OCI-LY3 (cell line): Measurements from ENCODE around the gene CAP1.

ENCODE experiments used
- H2AFZ ChIP-seq: fragments of 200-600, 300-600 bp; shearing (Covaris generic); 2 replicates; pipeline ENCODE4 v1.6.0; 2014; ENCODE audit warnings: antibody characterized with exemption, low read depth, low read length
- H3K27ac ChIP-seq: fragments of 200-600, 300-600 bp; sonication (generic); 2 replicates; pipeline ENCODE4 v1.5.1; 2014; ENCODE audit warnings: mild to moderate bottlenecking, low read length, moderate library complexity, mixed read lengths
- H3K27me3 ChIP-seq: fragments of 200-600, 300-600 bp; sonication (generic); 2 replicates; pipeline ENCODE4 v1.6.1; 2014; ENCODE audit warnings: low read depth, low read length, mixed read lengths
- H3K36me3 ChIP-seq: fragments of 200-600, 300-600 bp; sonication (generic); replicated peaks from 2 replicates; pipeline ENCODE3; 2014; ENCODE audit warnings: low read depth, low read length, mixed read lengths
- H3K4me1 ChIP-seq: fragments of 300-600, 200-600 bp; sonication (generic); 2 replicates; pipeline ENCODE4 v1.6.1; 2014; ENCODE audit warnings: low read length, mixed read lengths
- H3K4me2 ChIP-seq: fragments of 200-600, 300-600 bp; sonication (generic); 2 replicates; pipeline ENCODE4 v1.6.1; 2014; ENCODE audit warnings: low read length, mixed read lengths
- H3K4me3 ChIP-seq: fragments of 300-600, 200-600 bp; sonication (generic); 2 replicates; pipeline ENCODE4 v1.5.1; 2014; ENCODE audit warnings: antibody characterized with exemption, mild to moderate bottlenecking, low read length, moderate library complexity
- H3K79me2 ChIP-seq: fragments of 300-600, 200-600 bp; shearing (Covaris generic); 2 replicates; pipeline ENCODE4 v1.6.1; 2014; ENCODE audit warnings: mild to moderate bottlenecking, low read length, mixed read lengths
- H3K9ac ChIP-seq: fragments of 300-600, 200-600 bp; shearing (Covaris generic); 2 replicates; pipeline ENCODE4 v1.6.0; 2014; ENCODE audit warnings: mild to moderate bottlenecking, low read length, moderate library complexity
- H3K9me3 ChIP-seq: fragments of 200-600, 300-600 bp; shearing (Covaris generic); 2 replicates; pipeline ENCODE4 v1.6.1; 2014; ENCODE audit warnings: low read length, mixed read lengths; ENCODE audit not compliant: insufficient read depth
- H4K20me1 ChIP-seq: fragments of 200-600, 300-600 bp; sonication (generic); 2 replicates; pipeline ENCODE4 v1.6.1; 2016; ENCODE audit warnings: low read length, mixed read lengths; ENCODE audit not compliant: insufficient read depth
- EZH2phosphoT487 ChIP-seq: fragments of 200-600 bp; shearing (Covaris generic); IDR thresholded peaks from 2 replicates; pipeline ENCODE4 v1.6.1; 2018; ENCODE audit warnings: antibody characterized with exemption, mixed run types, low read depth
- TF ChIP-seq, protein P1 (sequence below): fragments of 200-600, 300-600 bp; sonication (generic); IDR thresholded peaks from 2 replicates; pipeline ENCODE4 v1.5.1; 2014; ENCODE audit warnings: antibody characterized with exemption, low read length, low read depth

CAP1 gene

DNA sequence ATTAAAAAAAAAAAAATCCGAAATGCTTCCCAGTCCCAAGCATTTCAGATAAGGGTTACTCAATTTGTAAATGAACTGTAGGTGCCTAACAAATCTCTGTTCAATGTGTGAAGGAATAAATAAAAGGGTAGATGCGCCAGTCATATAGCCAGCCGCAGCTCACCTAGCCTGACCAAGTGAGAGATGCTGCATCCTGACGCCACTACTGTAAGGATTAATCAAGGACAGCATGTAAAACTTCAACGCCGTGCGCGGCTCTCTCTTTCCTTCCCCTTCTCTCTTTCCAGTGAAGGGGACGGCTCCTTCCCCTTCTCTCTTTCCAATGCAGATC lies 56.1 kb downstream of the CAP1 start:
- H3K27me3 ChIP-seq, result no peaks in the 10 kb centered on the region
- H2AFZ ChIP-seq, result peak overlapping the region; percentile 96
- H4K20me1 ChIP-seq, result no peaks in the 10 kb centered on the region
- H3K9ac ChIP-seq, result peak overlapping the region; percentile 65
- no peak overlapping the region for H3K27ac ChIP-seq
- H3K4me3 ChIP-seq, result peak overlapping the region; percentile 92
- no peak for TF ChIP-seq EZH2phosphoT487
- TF ChIP-seq, protein P1, sequence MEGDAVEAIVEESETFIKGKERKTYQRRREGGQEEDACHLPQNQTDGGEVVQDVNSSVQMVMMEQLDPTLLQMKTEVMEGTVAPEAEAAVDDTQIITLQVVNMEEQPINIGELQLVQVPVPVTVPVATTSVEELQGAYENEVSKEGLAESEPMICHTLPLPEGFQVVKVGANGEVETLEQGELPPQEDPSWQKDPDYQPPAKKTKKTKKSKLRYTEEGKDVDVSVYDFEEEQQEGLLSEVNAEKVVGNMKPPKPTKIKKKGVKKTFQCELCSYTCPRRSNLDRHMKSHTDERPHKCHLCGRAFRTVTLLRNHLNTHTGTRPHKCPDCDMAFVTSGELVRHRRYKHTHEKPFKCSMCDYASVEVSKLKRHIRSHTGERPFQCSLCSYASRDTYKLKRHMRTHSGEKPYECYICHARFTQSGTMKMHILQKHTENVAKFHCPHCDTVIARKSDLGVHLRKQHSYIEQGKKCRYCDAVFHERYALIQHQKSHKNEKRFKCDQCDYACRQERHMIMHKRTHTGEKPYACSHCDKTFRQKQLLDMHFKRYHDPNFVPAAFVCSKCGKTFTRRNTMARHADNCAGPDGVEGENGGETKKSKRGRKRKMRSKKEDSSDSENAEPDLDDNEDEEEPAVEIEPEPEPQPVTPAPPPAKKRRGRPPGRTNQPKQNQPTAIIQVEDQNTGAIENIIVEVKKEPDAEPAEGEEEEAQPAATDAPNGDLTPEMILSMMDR, result no peak
- H3K79me2 ChIP-seq, result peaks cover 19% of the 10 kb centered on the region
- H3K36me3 ChIP-seq, result peaks cover 5% of the 10 kb centered on the region
- H3K4me1 ChIP-seq, result peaks cover 12% of the 10 kb centered on the region
- peak overlapping the region; percentile 100 for H3K4me2 ChIP-seq
- H3K9me3 ChIP-seq, result no peaks in the 10 kb centered on the region

DNA sequence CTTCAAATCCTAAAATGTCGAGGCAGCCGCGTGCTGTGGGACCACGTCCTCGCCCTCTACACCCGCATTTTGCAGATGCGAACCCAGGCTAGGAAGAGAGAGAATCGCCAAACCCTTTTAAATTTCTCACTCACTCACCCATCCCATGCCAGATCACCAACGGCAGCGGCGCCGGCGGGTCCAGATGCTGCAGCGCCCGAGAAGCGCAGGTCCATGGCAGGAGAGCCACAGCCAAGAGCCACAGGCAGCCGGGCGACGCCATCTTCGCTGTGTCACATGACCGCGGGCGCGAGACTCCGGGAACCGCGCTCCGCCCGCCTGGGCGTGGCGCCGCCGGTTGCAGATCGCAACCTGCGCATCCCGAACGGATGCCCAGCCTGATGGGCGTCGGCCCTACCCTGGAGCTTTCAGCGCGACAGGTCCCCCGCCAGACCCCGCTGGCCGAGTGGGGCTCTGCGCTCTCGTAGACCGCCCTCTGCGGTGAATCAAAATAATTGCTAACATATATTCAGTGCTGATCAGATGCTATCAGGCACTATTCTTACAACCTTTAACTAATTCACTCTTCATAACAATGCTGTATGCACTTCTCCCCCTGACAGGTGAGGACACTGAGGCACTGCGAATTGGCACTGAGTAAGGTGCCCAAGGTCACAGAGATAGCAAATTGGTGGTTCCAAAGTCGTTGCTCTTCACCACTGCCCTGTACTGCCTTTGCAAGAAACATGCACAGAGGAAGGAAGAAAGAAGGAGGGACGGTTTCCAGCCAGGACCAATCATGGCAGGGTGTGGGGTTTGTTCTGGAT lies 56.7 kb downstream of the CAP1 start, which contains the start of gene PPT1:
PPT1 (minus strand) TSS at position 276 of the 806 bp plus-strand sequence; CDS start at position 262, 14 bp downstream.
- peak within 1 kb of the TSS; percentile 100 for H3K4me2 ChIP-seq
- H3K27ac ChIP-seq, result no peak within 1 kb of the TSS
- peak within 1 kb of the TSS; percentile 96 for H2AFZ ChIP-seq
- no peak for TF ChIP-seq EZH2phosphoT487
- TF ChIP-seq, protein P1, result no peak
- peaks cover 5% of the 10 kb centered on the region for H3K36me3 ChIP-seq
- peaks cover 12% of the 10 kb centered on the region for H3K4me1 ChIP-seq
- peak within 1 kb of the TSS; percentile 92 for H3K4me3 ChIP-seq
- H4K20me1 ChIP-seq, result no peaks in the 10 kb centered on the region
- no peaks in the 10 kb centered on the region for H3K9me3 ChIP-seq
- peaks cover 19% of the 10 kb centered on the region for H3K79me2 ChIP-seq
- no peaks in the 10 kb centered on the region for H3K27me3 ChIP-seq
- H3K9ac ChIP-seq, result peak within 1 kb of the TSS; percentile 65

DNA sequence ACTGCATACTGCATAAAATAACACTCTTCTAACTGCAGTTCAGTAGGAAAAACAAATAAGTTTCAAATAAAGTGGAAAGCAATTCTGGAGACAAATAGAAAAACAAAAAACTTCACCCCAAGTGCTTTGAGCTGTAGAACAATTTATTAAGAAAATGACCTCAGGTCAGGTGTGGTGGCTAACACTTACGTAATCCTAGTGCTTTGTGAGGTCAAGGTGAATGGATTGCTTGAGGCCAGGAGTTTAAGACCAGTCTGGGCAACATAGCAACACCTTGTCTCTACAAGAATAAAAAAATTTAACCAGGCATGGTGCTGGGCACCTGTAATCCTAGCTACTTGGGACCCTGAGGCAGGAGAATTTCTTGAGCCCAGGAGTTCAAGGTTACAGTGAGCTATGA lies 61.5 kb downstream of the CAP1 start:
- no peaks in the 10 kb centered on the region for H4K20me1 ChIP-seq
- no peak overlapping the region for H3K9ac ChIP-seq
- peaks cover 17% of the 10 kb centered on the region for H3K4me1 ChIP-seq
- H3K27ac ChIP-seq, result no peak overlapping the region
- H3K9me3 ChIP-seq, result no peaks in the 10 kb centered on the region
- no peak overlapping the region for H3K4me2 ChIP-seq
- no peak overlapping the region for H3K4me3 ChIP-seq
- no peaks in the 10 kb centered on the region for H3K79me2 ChIP-seq
- no peak for TF ChIP-seq EZH2phosphoT487
- TF ChIP-seq, protein P1, result no peak
- no peaks in the 10 kb centered on the region for H3K27me3 ChIP-seq
- H3K36me3 ChIP-seq, result no peaks in the 10 kb centered on the region
- H2AFZ ChIP-seq, result no peak overlapping the region

DNA sequence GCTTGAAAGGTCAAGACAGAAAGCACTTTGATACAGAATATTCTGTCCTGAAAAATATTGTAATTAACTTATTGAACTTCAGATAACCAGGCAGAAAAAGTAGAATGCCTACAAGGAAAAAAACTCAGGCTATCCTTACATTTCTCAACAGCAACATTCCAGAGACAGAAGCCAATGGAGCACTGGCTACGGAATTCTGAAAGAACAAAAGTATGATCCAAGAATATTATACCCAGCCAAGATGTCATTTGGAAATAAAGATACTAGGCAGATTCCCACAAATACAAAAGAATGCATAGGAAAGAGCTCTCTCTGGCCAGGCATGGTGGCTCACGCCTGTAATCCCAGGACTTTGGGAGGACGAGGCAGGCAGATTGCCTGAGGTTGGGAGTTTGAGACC lies 62.4 kb downstream of the CAP1 start:
- Histone ChIP-seq H3K27me3 (no peaks in the 10 kb centered on the region), H3K4me1 (peaks cover 12% of the 10 kb centered on the region), H3K36me3 (no peaks in the 10 kb centered on the region), H3K4me2 (no peak overlapping the region), H3K79me2 (no peaks in the 10 kb centered on the region), H3K9ac (no peak overlapping the region), H3K9me3 (no peaks in the 10 kb centered on the region), H3K4me3 (no peak overlapping the region), H2AFZ (no peak overlapping the region), H4K20me1 (no peaks in the 10 kb centered on the region), H3K27ac (no peak overlapping the region)
- TF ChIP-seq EZH2phosphoT487, result no peak
- TF ChIP-seq, protein P1, result no peak
